HepG2 (cell line): Measurements from ENCODE around the gene STRADB. TPM values are rescaled to one million over a fixed set of nuclear protein-coding genes. Genes with fewer than 3 reads are reported as not detected.

ENCODE experiments used
- ATRX ChIP-seq: sonication (generic); formaldehyde crosslinking; IDR thresholded peaks from 2 replicates; pipeline ENCODE4 v1.4.0; 2020; ENCODE audit warnings: missing genetic modification reagents, borderline replicate concordance
- BORCS8-MEF2B ChIP-seq: sonication (generic); formaldehyde crosslinking; IDR thresholded peaks from 2 replicates; pipeline ENCODE4 v1.8.0; 2022; ENCODE audit warnings: mild to moderate bottlenecking, missing genetic modification reagents
- MEIS1 ChIP-seq: sonication (generic); formaldehyde crosslinking; IDR thresholded peaks from 2 replicates; pipeline ENCODE4 v1.9.0; 2021; ENCODE audit warnings: mild to moderate bottlenecking, missing genetic modification reagents, moderate library complexity, borderline replicate concordance
- SAFB2 ChIP-seq: sonication (generic); formaldehyde crosslinking; IDR thresholded peaks from 2 replicates; pipeline ENCODE4 v1.5.1; 2020; ENCODE audit warnings: missing genetic modification reagents, low read depth, mild to moderate bottlenecking, borderline replicate concordance
- SETDB1 ChIP-seq: sonication (generic); formaldehyde crosslinking; IDR thresholded peaks from 2 replicates; pipeline ENCODE4 v1.5.1; 2020; ENCODE audit warnings: missing genetic modification reagents, mild to moderate bottlenecking, borderline replicate concordance
- SP1 ChIP-seq, 2 experiments: fragments of 450-650 bp in 1 of 2; sonication (generic) in 1 of 2; formaldehyde crosslinking in 1 of 2; IDR thresholded peaks; 2 replicates each; pipeline versions ENCODE4 v1.4.0 to v1.6.1; 2016 to 2020; ENCODE audit warnings: missing genetic modification reagents in 1 of 2
- ZNF550 ChIP-seq: sonication (generic); formaldehyde crosslinking; IDR thresholded peaks from 2 replicates; pipeline ENCODE4 v1.4.0; 2020; ENCODE audit warnings: mild to moderate bottlenecking, missing genetic modification reagents, borderline replicate concordance
- polyA plus RNA-seq, 8 experiments: library from polyadenylated mRNA; depleted of rRNA in 3 of 8; stranded (reverse) in 7 of 8; unstranded in 1 of 8; fragments of >200 nt; fragmentation: Illumina TruSeq in 4 of 8; extraction: Trizol in 4 of 8; gene quantifications; 2 replicates each; pipeline versions ENCODE4 v1.2.1 to v1.2.3, GENCODE V29; 2011 to 2016; ENCODE audit warnings: low read depth in 4 of 8, missing spikeins in 1 of 8, mixed read lengths in 1 of 8; ENCODE audit not compliant: insufficient read depth in 1 of 8
- total RNA-seq, 5 experiments: library from RNA; depleted of rRNA; stranded (reverse); fragments of >200 nt; fragmentation: Illumina TruSeq; extraction: Trizol; gene quantifications; 2 replicates each; pipeline ENCODE4 v1.2.3, GENCODE V29; 2016; ENCODE audit warnings: low read depth in 1 of 5
- TF ChIP-seq, protein P1 (sequence below): sonication (generic); formaldehyde crosslinking; IDR thresholded peaks from 2 replicates; pipeline ENCODE4 v1.8.1; 2022; ENCODE audit warnings: low read depth, mild to moderate bottlenecking, missing genetic modification reagents
- TF ChIP-seq, protein P2 (sequence below): sonication (generic); formaldehyde crosslinking; IDR thresholded peaks from 2 replicates; pipeline ENCODE4 v1.5.0; 2020; ENCODE audit warnings: mild to moderate bottlenecking, missing genetic modification reagents, borderline replicate concordance
- TF ChIP-seq, protein P3 (sequence below), 2 experiments: sonication (generic) in 1 of 2; formaldehyde crosslinking in 1 of 2; IDR thresholded peaks; 2 replicates each; pipeline versions ENCODE4 v1.4.0 to v1.6.1; 2016 to 2020; ENCODE audit warnings: borderline replicate concordance in 1 of 2, low read depth in 1 of 2, mild to moderate bottlenecking in 1 of 2, missing genetic modification reagents in 1 of 2

STRADB gene
- total and polyA plus RNA-seq, 2 of the 13 experiments (the other 11 are each of a cell fraction or from before 2014, with no cell fraction given) = 34.1 to 66.6 TPM

DNA sequence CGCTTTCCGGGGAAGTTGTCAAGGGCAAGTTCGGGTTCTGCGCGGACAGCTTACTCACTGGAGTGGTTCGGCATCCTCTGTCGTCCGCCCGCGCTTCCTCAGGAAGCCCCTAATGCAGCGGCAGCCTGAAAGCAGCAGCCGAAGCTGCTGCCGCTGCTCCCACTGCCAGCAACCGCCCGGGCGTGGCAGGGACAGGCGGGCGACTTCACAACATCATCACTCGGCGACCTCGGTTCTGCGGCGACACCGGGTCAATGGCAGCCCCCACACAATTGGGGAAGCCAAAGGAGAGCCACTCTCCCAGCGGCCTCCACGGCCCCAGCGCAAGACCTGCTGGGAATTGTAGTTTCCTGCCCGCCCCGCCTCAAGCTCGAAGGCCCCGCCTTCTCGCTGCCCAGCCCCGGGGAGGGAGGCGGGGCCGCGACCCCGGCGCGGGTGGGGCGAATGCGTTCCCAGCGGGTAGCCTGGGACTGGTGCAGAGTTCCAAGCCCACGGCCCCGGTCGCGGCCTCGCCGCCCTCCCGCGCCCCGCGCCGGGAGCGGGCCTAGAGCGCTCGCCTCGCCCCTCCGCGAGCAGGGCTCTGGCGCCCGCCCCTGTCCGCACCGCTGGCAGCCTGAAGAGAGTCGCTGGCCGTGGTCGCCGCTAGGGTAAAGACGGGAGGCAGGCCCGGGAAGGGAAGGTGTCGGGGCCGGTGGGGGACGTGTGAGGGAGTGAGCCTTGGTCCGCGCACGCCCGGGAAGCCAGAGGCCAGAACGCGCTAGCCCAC is at the start of gene STRADB, which contains the start of gene TRAK2 (continued):
- TF ChIP-seq, protein P1, sequence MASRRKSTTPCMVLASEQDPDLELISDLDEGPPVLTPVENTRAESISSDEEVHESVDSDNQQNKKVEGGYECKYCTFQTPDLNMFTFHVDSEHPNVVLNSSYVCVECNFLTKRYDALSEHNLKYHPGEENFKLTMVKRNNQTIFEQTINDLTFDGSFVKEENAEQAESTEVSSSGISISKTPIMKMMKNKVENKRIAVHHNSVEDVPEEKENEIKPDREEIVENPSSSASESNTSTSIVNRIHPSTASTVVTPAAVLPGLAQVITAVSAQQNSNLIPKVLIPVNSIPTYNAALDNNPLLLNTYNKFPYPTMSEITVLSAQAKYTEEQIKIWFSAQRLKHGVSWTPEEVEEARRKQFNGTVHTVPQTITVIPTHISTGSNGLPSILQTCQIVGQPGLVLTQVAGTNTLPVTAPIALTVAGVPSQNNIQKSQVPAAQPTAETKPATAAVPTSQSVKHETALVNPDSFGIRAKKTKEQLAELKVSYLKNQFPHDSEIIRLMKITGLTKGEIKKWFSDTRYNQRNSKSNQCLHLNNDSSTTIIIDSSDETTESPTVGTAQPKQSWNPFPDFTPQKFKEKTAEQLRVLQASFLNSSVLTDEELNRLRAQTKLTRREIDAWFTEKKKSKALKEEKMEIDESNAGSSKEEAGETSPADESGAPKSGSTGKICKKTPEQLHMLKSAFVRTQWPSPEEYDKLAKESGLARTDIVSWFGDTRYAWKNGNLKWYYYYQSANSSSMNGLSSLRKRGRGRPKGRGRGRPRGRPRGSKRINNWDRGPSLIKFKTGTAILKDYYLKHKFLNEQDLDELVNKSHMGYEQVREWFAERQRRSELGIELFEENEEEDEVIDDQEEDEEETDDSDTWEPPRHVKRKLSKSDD (CRISPR knock-in tag) = peak; percentile 95; the same call in 1 of the 2 replicates
- TF ChIP-seq, protein P2, sequence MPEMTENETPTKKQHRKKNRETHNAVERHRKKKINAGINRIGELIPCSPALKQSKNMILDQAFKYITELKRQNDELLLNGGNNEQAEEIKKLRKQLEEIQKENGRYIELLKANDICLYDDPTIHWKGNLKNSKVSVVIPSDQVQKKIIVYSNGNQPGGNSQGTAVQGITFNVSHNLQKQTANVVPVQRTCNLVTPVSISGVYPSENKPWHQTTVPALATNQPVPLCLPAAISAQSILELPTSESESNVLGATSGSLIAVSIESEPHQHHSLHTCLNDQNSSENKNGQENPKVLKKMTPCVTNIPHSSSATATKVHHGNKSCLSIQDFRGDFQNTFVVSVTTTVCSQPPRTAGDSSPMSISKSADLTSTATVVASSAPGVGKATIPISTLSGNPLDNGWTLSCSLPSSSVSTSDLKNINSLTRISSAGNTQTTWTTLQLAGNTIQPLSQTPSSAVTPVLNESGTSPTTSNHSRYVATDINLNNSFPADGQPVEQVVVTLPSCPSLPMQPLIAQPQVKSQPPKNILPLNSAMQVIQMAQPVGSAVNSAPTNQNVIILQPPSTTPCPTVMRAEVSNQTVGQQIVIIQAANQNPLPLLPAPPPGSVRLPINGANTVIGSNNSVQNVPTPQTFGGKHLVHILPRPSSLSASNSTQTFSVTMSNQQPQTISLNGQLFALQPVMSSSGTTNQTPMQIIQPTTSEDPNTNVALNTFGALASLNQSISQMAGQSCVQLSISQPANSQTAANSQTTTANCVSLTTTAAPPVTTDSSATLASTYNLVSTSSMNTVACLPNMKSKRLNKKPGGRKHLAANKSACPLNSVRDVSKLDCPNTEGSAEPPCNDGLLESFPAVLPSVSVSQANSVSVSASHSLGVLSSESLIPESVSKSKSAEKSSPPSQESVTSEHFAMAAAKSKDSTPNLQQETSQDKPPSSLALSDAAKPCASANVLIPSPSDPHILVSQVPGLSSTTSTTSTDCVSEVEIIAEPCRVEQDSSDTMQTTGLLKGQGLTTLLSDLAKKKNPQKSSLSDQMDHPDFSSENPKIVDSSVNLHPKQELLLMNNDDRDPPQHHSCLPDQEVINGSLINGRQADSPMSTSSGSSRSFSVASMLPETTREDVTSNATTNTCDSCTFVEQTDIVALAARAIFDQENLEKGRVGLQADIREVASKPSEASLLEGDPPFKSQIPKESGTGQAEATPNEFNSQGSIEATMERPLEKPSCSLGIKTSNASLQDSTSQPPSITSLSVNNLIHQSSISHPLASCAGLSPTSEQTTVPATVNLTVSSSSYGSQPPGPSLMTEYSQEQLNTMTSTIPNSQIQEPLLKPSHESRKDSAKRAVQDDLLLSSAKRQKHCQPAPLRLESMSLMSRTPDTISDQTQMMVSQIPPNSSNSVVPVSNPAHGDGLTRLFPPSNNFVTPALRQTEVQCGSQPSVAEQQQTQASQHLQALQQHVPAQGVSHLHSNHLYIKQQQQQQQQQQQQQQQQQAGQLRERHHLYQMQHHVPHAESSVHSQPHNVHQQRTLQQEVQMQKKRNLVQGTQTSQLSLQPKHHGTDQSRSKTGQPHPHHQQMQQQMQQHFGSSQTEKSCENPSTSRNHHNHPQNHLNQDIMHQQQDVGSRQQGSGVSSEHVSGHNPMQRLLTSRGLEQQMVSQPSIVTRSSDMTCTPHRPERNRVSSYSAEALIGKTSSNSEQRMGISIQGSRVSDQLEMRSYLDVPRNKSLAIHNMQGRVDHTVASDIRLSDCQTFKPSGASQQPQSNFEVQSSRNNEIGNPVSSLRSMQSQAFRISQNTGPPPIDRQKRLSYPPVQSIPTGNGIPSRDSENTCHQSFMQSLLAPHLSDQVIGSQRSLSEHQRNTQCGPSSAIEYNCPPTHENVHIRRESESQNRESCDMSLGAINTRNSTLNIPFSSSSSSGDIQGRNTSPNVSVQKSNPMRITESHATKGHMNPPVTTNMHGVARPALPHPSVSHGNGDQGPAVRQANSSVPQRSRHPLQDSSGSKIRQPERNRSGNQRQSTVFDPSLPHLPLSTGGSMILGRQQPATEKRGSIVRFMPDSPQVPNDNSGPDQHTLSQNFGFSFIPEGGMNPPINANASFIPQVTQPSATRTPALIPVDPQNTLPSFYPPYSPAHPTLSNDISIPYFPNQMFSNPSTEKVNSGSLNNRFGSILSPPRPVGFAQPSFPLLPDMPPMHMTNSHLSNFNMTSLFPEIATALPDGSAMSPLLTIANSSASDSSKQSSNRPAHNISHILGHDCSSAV (CRISPR knock-in tag) = no peak
- TF ChIP-seq, protein P3, sequence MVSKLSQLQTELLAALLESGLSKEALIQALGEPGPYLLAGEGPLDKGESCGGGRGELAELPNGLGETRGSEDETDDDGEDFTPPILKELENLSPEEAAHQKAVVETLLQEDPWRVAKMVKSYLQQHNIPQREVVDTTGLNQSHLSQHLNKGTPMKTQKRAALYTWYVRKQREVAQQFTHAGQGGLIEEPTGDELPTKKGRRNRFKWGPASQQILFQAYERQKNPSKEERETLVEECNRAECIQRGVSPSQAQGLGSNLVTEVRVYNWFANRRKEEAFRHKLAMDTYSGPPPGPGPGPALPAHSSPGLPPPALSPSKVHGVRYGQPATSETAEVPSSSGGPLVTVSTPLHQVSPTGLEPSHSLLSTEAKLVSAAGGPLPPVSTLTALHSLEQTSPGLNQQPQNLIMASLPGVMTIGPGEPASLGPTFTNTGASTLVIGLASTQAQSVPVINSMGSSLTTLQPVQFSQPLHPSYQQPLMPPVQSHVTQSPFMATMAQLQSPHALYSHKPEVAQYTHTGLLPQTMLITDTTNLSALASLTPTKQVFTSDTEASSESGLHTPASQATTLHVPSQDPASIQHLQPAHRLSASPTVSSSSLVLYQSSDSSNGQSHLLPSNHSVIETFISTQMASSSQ (IDR thresholded peaks at IDR 0.05; ENCODE audit: low read depth) = no peak; the same call in 1 of the 2 replicates
- TF ChIP-seq, protein P3 (CRISPR knock-in tag; IDR thresholded peaks at IDR 0.05; ENCODE audit: borderline replicate concordance) = peak; percentile 89; the same call in 1 of the 2 replicates
- TF ChIP-seq SP1 (IDR thresholded peaks at IDR 0.05) (no peak), SP1 (CRISPR knock-in tag; IDR thresholded peaks at IDR 0.05) (peak; percentile 77), ZNF550 (CRISPR knock-in tag) (no peak), MEIS1 (CRISPR knock-in tag) (peak; percentile 55; the same call in 1 of the 2 replicates), BORCS8-MEF2B (CRISPR knock-in tag) (peak; percentile 56), SAFB2 (CRISPR knock-in tag) (peak; percentile 31), ATRX (no peak), SETDB1 (CRISPR knock-in tag) (peak; percentile 76; the same call in 1 of the 2 replicates)
